Dermis blood vessel endothelial cell (primary cell): ENCODE data around the gene USP20. TPM values are rescaled to one million over a fixed set of nuclear protein-coding genes. Genes with fewer than 3 reads are reported as not detected.

Experiments used
- DNase-seq: peaks from one replicate; pipeline ENCODE4 v3.0.0; 2010
- total RNA-seq: library from RNA; depleted of rRNA; stranded (reverse); fragments of >200 nt; gene quantifications from 2 replicates; pipeline ENCODE4 v1.2.3, GENCODE V29; 2014

Gene USP20
- total RNA-seq, 1 donor from 2014 or later = 11.2 TPM

DNA sequence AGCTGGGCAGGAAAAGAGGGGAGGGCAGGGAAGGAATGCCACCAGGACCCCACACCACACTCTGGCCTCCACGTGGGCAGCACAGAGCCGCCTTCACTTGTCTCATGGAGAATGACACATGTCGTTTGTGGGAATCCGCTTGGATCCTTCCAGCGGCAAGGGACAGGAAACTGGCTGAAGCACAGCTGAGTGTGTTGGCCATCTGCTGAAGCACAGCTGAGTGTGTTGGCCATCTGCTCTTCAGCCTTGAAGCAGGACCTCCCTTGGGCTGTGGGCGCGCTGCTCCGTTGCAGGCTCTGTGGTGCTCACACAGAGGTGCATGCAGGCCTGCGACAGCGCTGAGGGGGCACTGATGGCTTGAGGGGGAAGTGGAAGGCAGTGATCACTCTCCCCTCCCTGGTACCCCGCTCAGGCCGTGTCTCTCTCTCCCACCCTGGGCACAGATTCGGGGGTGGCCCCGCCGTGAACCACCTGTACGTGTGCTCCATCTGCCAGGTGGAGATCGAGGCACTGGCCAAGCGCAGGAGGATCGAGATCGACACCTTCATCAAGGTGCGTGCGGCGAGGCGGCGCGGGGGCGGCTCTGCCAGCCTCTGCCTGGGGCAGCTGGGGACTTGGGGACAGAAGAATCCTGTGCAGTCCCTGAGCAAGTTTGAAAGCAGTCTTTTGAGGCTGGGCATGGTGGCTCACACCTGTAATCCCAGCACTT, 40.6 kb downstream of the USP20 start:
- no peak for DNase-seq

DNA sequence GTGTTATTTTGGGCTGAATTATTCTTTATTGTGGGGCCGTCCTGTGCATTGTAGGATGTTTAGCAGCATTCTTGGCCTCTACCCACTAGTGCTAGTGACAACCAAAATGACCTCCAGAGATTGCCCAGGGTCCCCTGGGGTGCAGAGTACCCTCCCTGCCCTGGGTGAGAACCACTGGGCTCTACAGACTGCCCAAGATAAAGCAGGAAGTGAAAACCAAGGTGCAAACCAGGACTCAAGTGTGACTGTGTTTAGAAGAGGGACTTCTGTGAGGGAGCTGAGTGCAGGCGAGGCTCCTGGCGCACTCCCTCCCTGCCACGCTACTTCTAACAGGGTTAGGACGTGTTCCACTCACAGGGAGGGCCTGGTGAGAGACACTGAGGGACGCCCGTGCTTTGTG, 41.6 kb downstream of the USP20 start:
- DNase-seq = no peak

GRCh38 chr9:129878291-129878690, 43.0 kb downstream of the USP20 start:
- DNase-seq = no peak

- no peak for DNase-seq
Observed at GRCh38 chr9:129879103-129879699, 43.9 kb downstream of the USP20 start.

- no peak for DNase-seq
Observed at GRCh38 chr9:129879991-129880653, 44.9 kb downstream of the USP20 start.

DNA sequence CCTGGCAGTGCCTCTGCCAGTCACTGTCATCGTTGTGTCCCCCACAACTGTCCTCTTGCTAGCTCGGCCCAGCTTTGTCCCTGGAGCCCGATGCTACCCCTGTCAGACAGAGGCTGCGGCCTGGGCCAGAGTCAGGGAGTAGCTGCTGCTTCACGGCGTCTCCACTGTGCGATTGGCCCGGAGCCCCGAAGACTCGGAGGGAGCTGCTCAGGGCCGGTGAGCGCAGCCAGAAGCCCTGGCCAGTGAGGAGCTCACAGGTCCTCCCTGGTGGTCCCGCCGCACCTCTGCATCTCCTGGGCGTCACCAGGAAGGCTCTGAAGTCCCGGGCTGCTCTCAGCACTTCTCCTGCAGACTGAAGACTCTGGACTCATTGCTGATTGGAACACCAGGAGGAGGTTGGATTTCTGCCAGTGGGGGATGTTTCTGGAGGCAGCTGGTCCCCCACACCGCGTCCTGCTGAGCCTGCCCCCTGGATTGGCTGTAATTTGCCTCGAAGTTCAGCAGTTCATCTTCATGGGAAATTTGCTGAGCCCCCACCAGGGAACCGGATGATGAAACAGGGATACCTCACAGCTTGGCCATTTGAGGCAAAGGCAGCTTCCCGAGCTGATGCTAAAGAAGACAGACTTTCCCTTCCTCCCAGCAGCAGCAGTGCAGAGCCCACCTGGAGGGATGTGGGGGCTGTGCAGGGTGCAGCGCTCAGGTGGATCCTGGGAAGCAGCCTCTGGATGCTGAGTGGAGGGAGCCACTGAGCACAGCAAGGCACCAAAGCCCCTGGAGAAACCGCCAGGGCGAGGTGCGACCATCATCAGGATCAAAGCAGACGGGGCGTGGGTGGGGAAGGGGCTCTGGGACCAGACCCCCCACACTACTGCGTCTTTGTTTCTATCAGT, 45.6 kb downstream of the USP20 start:
- DNase-seq = no peak

- DNase-seq = no peak
Observed at GRCh38 chr9:129881547-129882324, 46.5 kb downstream of the USP20 start.

- peak; percentile 73 for DNase-seq
Observed at GRCh38 chr9:129884220-129885017, 49.2 kb downstream of the USP20 start.

DNA sequence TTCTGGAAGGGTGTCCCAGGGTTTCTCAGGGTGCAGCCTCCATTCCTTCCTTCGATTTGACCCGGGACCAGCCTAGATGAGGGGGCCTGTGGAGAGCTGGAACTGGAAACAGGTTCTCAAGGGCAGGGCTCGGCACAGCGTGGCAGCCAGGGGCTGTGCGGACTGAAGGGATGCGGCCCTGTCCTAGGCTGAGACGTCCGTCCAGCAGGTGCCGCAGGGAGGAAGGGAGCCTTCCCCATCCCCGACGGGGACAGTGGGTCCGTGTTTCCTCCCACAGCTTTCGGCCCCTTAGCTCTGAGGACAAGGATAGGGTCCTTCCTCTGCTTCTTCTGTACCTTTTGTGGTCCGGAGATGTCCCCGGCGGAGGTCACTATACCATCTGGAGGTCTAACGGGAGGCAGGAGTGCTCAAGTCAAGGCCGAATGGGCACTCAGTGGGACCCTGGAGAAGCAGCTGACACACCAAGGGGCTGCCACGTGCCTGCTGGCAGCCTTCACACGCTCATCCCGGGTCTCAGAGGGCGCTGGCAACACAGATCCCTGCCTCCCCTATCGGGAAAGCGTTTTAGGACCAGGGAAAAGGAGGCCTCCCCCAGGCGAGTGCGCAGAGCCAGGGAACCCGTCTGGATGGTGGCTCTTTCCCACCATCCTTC, 49.9 kb downstream of the USP20 start:
- DNase-seq = peak; percentile 53

DNA sequence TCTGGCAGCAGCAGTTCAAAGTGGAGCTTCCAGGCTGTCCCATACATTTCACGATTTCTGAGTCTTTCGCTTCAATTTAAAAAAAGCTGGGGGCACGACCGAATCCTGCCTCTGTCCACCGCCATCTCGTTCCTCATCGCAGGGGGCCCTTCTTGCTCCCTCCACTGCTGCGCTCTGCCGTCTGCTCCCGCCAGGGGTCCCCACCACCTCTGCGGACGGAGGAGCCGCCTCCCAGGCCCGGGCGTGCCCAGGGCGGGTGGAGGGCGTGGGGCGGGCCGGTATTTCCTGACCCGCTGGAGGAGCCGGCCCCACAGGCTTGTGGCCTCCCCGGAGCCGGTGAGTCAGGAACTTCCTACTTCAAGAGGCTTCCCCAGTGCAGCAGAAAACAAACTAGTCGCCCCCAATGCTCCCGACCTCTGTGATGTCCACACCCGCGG, 50.4 kb downstream of the USP20 start:
- peak; percentile 94 for DNase-seq

DNA sequence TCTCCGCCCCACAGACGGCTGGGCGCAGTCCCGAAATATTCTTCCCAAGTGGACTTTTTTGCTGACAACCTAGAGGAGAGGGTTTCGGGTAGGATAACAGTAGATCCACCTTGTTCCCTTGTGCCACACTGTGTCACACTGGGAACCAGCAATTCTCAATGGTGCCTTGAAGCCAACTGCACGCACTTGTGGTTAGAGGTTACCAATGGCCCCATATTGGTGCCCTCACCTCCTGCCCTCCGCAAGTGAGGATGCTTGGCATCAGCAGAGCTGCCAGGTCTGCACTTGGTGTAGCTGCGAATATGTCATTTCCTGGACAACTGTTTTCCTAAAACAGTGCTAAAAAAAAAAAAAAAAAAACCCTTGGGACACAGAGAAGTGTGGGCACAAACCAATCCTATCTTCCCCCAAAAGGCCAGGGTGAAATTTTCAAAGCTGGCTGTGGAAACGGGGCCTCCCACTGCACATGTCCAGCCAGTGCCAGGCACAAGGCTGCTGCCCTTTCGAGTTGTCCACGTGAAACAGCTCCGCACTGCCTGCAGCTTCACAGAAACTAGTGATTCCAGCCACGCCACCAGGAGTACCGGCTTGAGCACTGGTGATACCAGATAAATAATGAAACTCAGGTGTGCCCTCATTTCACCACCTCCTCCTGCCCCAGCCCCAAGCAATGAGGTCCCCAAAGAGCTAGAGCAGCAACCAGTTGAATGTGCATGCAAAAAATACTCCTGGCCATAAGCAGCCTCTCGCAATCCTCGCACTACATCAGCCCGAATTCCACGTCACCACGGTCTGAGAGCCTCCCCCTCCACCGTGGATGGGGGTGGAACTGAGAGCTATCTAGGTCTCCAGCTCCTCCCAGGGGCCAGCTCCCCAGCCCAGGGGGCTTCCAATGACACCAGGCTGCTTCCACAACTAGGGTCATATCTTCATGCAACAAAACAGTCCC, 51.2 kb downstream of the USP20 start:
- DNase-seq = peak; percentile 44

DNA sequence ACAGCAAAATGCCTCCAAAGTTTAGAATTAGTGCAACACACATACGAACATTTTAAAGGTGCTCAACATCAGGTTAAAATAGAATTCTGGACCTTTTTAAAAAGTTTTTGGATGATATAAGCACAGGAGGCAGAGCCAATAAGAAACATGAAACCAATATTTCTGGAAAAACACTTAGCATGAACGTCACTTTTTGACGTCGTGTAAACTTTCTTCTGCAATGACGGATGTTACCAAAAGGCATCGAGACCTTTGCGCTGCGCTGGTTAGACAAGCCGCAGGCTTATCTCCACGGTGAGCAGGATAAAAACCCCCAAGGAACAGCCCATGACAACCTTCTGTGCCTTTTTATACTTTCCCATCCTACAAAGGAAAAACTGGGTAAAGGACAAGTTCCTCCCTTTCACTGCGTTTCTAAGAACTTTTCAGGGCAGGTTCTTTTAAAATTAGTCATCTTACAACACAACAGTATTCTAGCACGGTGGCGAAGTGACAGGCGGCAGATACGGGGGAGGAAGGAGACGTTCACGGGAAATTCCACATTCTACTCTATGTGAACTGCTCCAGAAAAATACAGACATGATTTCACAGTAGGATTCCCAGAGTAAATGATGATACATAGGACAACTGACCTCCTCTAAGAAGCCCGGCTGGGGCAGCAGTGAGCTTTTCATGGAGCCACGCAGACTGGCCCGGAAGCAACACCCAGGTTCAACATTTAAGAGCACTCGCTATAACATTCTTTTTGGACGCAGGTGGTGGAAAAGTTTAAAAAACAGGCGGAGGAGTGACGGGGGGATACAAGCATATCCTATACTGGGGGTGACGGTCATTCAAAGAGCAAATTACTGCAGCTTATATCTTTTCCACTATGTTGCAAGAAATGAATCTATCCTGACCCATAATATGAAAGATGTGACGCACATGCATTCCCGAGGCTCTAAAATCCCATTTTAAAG, 52.4 kb downstream of the USP20 start:
- peak; percentile 31 for DNase-seq

GRCh38 chr9:129888293-129889121, 53.2 kb downstream of the USP20 start:
- no peak for DNase-seq

- no peak for DNase-seq
Observed at GRCh38 chr9:129889122-129889940, 54.1 kb downstream of the USP20 start.

GRCh38 chr9:129889941-129890717, 54.9 kb downstream of the USP20 start:
- DNase-seq = no peak
